Adrenal gland (tissue), 19 donors: ENCODE data around the gene RFX8. TPM values are rescaled to one million over a fixed set of nuclear protein-coding genes. Genes with fewer than 3 reads are reported as not detected.

Experiments
- DNase-seq, 7 donors: peaks; one replicate each; pipeline ENCODE4 v3.0.0-alpha.2; 2019 to 2020
- H3K27ac ChIP-seq, 5 donors: fragments of 200-600 bp; sonication (generic) in 4 of 5; 1 replicate in 3 of 5; 2 replicates in 2 of 5; pipeline versions ENCODE4 v1.5.1 to v1.8.0; 2016 to 2020; ENCODE audit warnings: mild to moderate bottlenecking in 1 of 5
- H3K27me3 ChIP-seq: fragments of 200-600 bp; 2 replicates; pipeline ENCODE4 v1.8.0; 2021
- H3K36me3 ChIP-seq, 2 donors: fragments of 200-600 bp; replicated peaks in 1 of 2; 1 replicate in 1 of 2; 2 replicates in 1 of 2; pipeline versions ENCODE4 v1.5.1 to v1.8.0; 2018 to 2022
- H3K4me1 ChIP-seq, 2 donors: fragments of 200-600 bp; replicated peaks in 1 of 2; 1 replicate in 1 of 2; 2 replicates in 1 of 2; pipeline versions ENCODE4 v1.5.1 to v1.8.0; 2018 to 2021
- H3K4me3 ChIP-seq, 4 donors: fragments of 200-600 bp; sonication (generic) in 3 of 4; one replicate each; pipeline ENCODE4 v1.5.1; 2016 to 2018
- H3K9me3 ChIP-seq, 3 donors: fragments of 200-600 bp; sonication (generic) in 1 of 3; replicated peaks in 1 of 3; 1 replicate in 2 of 3; 2 replicates in 1 of 3; pipeline versions ENCODE4 v1.5.1 to v1.8.0; 2016 to 2021
- CTCF ChIP-seq, 6 experiments: fragments of 450-650 bp in 4 of 6; fragments of 200-600 bp in 2 of 6; sonication (generic) in 1 of 6; IDR thresholded peaks; 1 replicate in 5 of 6; 2 replicates in 1 of 6; pipeline versions ENCODE4 v1.5.1 to v1.8.0; 2016 to 2021; ENCODE audit warnings: antibody characterized with exemption in 6 of 6, mild to moderate bottlenecking in 2 of 6, moderate library complexity in 1 of 6
- POLR2A ChIP-seq, 2 donors: fragments of 450-650 bp; IDR thresholded peaks; one replicate each; pipeline ENCODE4 v1.6.1; 2017; ENCODE audit warnings: antibody characterized with exemption in 2 of 2, mild to moderate bottlenecking in 2 of 2, moderate library complexity in 1 of 2
- WGBS, 4 donors: extraction: QIAGEN DNeasy Blood & Tissue Kit in 2 of 4; methylation state at CpG; one replicate each; pipeline versions ENCODE4 v1.1.5 to v1.1.7; 2013 to 2017; 5-methylcytosine and 5-hydroxymethylcytosine counted together
- intact Hi-C, 2 donors: fragments of 100-400 bp; cut with DNase I; formaldehyde crosslinking; loops; one replicate each; pipeline versions ENCODE4 v1.14.1 to v1.15.0; 2022 to 2023
- long read RNA-seq, 10 donors: library from polyadenylated mRNA in 3 of 10; unstranded in 2 of 10; stranded (forward) in 1 of 10; transcript quantifications; one replicate each; pipeline ENCODE4 v2.0.0 and lab custom pipeline, GENCODE V29; 2021 to 2026
- polyA plus RNA-seq, 3 donors: library from polyadenylated mRNA; stranded (reverse); fragments of 200-250 nt in 2 of 3; fragments of 350-450 nt in 1 of 3; fragmentation: Illumina TruSeq in 1 of 3; extraction: RNeasy Lipid Tissue Mini Kit (QIAGEN cat#74804) in 1 of 3; gene quantifications; one replicate each; pipeline ENCODE4 v1.2.3, GENCODE V29; 2013 to 2014
- total RNA-seq, 9 donors: library from RNA; depleted of rRNA in 4 of 9; stranded (reverse); fragments of >200 nt in 4 of 9; fragments of 120-200 nt in 1 of 9; fragmentation: NEBNext Ultra II Directional in 1 of 9; extraction: Animal tissue kit (Norgen Biotek cat#: 25700) in 1 of 9; gene quantifications; one replicate each; pipeline versions ENCODE4 v1.1.0 to v1.2.4, GENCODE V29; 2013 to 2023
- donor health status: healthy with polysubstance abuse.
- donor health status: Bipolar disorder and iron deficiency.
- donor health status: DM: yes; HTN: yes; CAD: no.
- donor health status: DM: no; HTN: no; CAD: no.
- donor health status: DM: no; HTN: no; CAD: no.
- donor health status: DM: yes; HTN: yes; CAD: no.

The RFX8 gene
- total RNA-seq, result 10 to 100 TPM in 1 of 9 donors, under 1 TPM in 4, not detected in 4; 0.14 to 21.8 (median 0.76) TPM
- polyA plus RNA-seq, result 1 to 10 TPM in 1 of 3 donors, under 1 TPM in 2; 0.31 to 1.1 (median 0.71) TPM
- long read RNA-seq, donor 1, result 0 reads
- long read RNA-seq, donor 2, result 0 reads
- long read RNA-seq, donor 3, result 0 reads
- long read RNA-seq, donor 4, result 0 reads
- long read RNA-seq, donor 5, partial matches to known transcripts, result 0 of 1 reads
- long read RNA-seq, donor 5, other reads (novel, unspliced or antisense), result 1 of 1 reads
- long read RNA-seq, donor 6, result 0 reads
- long read RNA-seq, donor 7, result 0 reads
- long read RNA-seq, donor 8, result 0 reads
- long read RNA-seq, donor 9, result 0 reads
- long read RNA-seq, donor 10, result 0 reads

DNA sequence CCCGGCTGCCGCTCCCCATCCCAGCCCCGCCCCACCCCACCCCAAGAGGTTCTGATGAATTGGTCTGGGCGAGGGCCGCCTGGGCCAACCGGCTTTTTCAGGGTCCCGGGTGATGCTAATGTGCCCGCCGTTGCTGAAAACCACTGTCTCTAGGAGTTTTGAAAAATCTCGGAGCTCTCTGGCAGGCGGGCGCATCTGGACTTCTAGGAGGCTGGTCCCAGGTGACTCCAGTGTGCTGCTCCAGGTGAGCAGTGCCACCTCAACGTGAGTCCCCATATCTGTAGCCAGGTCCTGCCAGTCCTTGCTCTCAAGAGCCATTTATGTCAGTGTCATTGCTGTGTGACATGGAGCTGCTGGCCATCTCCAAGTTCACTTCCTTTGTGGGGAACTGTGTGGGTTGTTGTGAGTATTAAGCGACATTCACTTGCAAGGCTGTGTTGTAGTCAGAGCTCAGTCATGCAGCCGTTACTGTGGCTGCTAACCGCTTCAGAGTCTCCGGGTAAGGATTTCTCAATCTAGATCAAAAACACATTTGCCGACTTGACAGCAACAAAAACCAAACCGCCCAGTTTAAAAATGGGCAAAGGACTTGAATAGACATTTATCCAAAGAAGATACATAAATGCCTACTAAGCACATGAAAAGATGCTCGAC lies at the start of gene RFX8:
Gene RFX8 (minus strand): TSS at position 382 of the 654 bp plus-strand sequence. CDS start 8,264 bp downstream, outside the sequence.
- no peak for TF ChIP-seq POLR2A (IDR thresholded peaks at IDR 0.05)
- TF ChIP-seq CTCF (IDR thresholded peaks at IDR 0.05), result no peak
- Histone ChIP-seq H3K27me3 (peaks cover 12% of the 10 kb centered on the region), H3K4me1 (peaks cover 0 to 3% of the 10 kb centered on the region in 2 donors), H3K36me3 (no peaks in the 10 kb centered on the region), H3K27ac (peak within 1 kb of the TSS in 2 of 5 donors; percentile 73 to 80), H3K4me3 (peak within 1 kb of the TSS in 2 of 4 donors; percentile 7 to 58), H3K9me3 (no peaks in the 10 kb centered on the region)
- DNase-seq, result peak in 1 of 7 donors; percentile 3
- WGBS, 4 donors, result 38 to 53% (median 47%) methylated on average over 8 to 20 of the region's 20 CpGs
- intact Hi-C loops, result no loop called here

GRCh38 chr2:101521487-101521886 lies 46.6 kb upstream of the RFX8 start:
- H3K27ac ChIP-seq, result no peak overlapping the region
- peaks cover 2% of the 10 kb centered on the region for H3K27me3 ChIP-seq
- 75 to 89% (median 84%) methylated on average over 8 of the region's 8 CpGs for WGBS, 4 donors
- peaks cover 0 to 12% of the 10 kb centered on the region in 2 donors for H3K4me1 ChIP-seq
- H3K36me3 ChIP-seq, result no peaks in the 10 kb centered on the region
- no peak for DNase-seq
- H3K4me3 ChIP-seq, result no peak overlapping the region
- intact Hi-C loops, result no loop called here
- no peaks in the 10 kb centered on the region for H3K9me3 ChIP-seq
- TF ChIP-seq POLR2A (IDR thresholded peaks at IDR 0.05) (no peak), CTCF (IDR thresholded peaks at IDR 0.05) (no peak)

DNA sequence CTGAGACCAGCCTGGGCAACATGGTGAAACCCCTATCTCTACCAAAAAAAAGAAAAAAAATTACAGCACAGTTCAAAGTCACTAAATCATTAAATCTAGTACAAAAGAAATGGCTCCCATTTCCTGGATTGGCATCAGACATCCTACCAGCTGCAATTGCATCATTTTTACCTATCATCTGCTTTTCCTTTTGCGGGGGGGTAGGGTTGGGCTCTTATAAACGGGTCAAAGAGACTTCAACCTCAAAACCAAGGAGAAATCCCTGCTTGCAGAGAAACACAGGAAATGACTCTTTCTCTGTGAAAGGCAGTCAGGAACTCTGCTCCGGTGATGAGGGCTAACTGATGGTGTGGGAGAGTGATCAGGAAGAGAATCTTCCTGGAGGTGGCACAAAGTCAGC lies 45.3 kb upstream of the RFX8 start:
- H3K27ac ChIP-seq, result no peak overlapping the region

More for the DNA sequence above, 45.3 kb upstream of the RFX8 start:
- WGBS, 4 donors, result 36 to 49% (median 43%) methylated on average over 3 of the region's 3 CpGs
- no peaks in the 10 kb centered on the region for H3K9me3 ChIP-seq
- no peak for DNase-seq
- intact Hi-C loops, result no loop called here
- H3K36me3 ChIP-seq, result no peaks in the 10 kb centered on the region
- TF ChIP-seq CTCF (IDR thresholded peaks at IDR 0.05) (no peak), POLR2A (IDR thresholded peaks at IDR 0.05) (no peak)
- no peak overlapping the region for H3K4me3 ChIP-seq
- H3K4me1 ChIP-seq, result peaks cover 0 to 19% of the 10 kb centered on the region in 2 donors
- peaks cover 2% of the 10 kb centered on the region for H3K27me3 ChIP-seq
